Measurements from ENCODE around the gene DTYMK.
"Not testable (repeated sequence)": the region's sequence is repeated elsewhere in the genome, so short reads cannot be mapped to it uniquely, and the experiment has no call there.

The DTYMK gene

GRCh38 chr2:241671457-241672240 lies 15.0 kb downstream of the DTYMK start:
- no peak for DNase-seq (ENCODE audit: low read depth)

GRCh38 chr2:241670333-241671110 lies 16.1 kb downstream of the DTYMK start:
- no peak for DNase-seq (ENCODE audit: low read depth)

- no peak for DNase-seq (ENCODE audit: low read depth)
These were observed 17.8 kb downstream of the DTYMK start for GRCh38 chr2:241668839-241669238.

DNA sequence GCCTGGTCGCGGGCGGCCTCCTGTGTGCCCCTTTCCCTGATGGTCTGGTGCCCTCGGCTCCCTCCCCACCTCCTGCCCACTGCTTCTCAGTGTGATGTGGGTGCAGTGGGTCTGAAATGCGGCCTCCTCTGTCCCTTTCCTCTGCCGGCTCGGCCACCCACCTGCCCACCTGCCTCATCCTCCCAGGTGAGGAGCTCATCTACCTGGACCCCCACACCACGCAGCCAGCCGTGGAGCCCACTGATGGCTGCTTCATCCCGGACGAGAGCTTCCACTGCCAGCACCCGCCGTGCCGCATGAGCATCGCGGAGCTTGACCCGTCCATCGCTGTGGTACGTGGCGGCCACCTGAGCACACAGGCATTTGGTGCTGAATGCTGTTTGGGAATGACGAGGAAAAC lies 18.3 kb downstream of the DTYMK start:
- no peak for DNase-seq (ENCODE audit: low read depth)

DNA sequence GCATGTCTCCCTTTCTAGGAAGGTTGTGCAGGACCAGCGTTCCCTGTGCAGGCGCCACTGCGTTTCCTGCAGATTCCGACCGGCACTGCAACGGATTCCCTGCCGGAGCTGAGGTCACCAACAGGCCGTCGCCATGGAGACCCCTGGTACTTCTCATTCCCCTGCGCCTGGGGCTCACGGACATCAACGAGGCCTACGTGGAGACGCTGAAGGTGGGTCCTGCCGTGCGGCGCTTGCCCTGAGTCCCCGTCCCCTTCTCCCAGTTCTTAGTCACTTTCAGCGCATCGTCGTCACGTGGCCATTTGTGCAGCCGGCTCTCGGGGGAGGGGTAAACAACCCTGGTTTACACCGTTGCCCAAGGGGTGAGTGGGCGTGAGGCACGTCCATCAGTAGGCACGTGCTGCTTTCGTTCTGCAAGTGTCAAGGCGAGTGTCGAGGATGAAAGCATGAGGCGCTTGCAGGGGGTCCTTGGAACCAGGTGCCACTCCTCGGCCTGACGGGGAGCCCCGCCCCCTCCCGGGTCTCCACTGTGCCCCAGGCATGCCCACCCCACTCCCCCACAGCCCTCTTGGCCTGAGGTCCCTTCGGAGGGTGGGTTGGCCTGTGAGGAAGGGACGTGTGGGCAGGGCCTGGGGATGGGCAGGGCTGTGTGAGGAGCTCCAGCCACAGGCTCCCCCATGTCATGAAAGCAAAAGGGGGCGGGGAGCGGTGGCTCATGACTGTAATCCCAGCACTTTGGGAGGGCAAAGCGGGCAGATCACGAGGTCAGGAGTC lies 19.8 kb downstream of the DTYMK start:
- DNase-seq (ENCODE audit: low read depth) = no peak

- no peak for DNase-seq (ENCODE audit: low read depth)
These were observed 20.7 kb downstream of the DTYMK start for GRCh38 chr2:241665731-241666440.

DNA sequence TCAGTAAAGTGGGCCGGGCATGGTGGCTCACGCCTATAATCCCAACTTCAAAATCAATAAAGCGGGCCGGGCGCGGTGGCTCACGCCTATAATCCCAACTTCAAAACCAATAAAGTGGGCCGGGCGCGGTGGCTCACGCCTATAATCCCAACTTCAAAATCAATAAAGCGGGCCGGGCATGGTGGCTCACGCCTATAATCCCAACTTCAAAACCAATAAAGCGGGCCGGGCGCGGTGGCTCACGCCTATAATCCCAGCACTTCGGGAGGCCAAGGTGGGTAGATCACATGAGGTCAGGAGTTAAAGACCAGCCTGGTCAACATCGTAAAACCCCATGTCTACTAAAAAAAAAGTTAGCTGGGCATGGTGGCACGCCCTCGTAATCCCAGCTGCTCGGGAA lies 23.9 kb downstream of the DTYMK start:
- DNase-seq (ENCODE audit: low read depth) = not testable (repeated sequence)

DNA sequence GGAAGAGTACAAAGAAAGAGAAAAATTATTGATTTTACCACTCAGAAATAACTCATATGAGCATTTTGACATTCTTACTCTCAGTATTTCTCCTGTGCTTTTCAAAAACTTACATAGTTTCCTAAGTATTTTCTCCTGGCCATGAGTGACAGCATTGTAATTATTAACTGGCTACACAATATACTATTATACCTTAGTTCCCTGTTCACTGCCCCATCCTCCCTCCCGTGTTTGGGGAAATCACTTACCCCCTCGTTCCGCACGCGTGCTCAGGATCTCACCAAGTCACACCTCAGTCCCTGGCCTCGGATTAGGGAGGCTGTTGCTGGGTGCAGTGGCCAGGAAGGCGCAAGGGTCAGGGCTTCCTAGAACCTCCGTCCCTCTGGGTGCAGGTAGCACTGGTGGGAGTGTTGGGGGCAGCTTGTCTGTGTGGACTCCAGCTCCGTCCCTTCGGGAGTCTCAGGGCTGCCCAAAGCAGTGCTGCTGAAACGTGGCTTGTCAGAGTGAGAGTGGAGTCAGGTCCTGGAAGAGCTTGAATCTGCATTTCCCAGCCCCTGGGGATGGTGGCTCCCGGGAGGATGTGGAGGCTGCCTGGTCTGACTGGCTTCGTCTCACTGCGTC lies 25.9 kb downstream of the DTYMK start:
- no peak for DNase-seq (ENCODE audit: low read depth)

DNA sequence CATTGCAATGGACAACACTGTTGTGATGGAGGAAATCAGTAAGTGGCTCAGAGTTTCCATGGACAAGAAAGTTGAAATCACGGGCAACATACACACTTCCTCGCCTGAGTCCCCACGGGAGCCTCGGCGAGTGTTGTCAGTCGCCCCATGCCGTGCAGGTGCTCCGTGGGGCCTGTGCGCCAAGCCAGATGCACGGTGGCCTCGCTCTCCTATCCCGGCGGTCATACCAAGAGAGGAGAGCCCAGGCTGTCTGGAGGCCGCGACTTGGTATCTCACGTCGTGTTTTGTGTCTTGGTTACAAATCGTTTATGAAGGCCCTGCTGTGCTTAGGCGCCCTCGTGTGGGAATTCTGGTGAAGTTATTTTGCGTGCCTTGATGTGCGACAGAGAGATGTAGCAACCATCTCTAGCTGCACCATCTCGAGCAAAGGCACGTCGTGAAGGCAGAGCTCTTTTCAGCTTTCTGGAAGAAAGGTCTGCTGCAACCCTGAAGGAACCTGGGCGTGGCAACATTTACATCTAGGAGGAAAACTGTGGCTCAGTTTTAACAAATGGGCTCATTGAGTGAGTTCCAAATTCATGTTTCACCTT lies 27.4 kb downstream of the DTYMK start:
- DNase-seq (ENCODE audit: low read depth) = peak; percentile 16

DNA sequence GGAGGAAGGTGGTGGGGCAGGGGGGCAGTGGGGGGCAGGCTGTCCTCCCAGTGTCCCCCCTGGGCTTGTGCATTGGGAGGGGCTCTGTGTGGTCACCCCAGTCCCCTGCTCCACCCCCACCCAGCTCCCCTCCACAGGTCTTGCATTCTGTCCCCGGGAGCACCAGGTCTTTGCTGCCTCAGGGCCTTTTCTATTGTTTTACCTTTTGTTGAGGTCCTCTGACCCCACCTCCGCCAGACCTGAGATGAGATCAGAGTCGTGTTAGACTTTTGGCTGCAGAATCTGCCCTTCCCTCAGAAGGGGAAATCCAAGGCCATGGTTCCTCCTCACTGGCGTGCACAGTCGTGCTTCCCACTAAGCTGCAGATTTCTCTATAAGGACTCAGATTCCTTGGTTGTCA lies 28.3 kb downstream of the DTYMK start:
- no peak for DNase-seq (ENCODE audit: low read depth)

GRCh38 chr2:241657786-241658254 lies 28.8 kb downstream of the DTYMK start:
- no peak for DNase-seq (ENCODE audit: low read depth)

GRCh38 chr2:241656190-241656741 lies 30.3 kb downstream of the DTYMK start:
- DNase-seq (ENCODE audit: low read depth) = no peak

GRCh38 chr2:241655516-241656189 lies 31.0 kb downstream of the DTYMK start:
- no peak for DNase-seq (ENCODE audit: low read depth)

- DNase-seq (ENCODE audit: low read depth) = no peak
These were observed 32.1 kb downstream of the DTYMK start for GRCh38 chr2:241654551-241654950.

DNA sequence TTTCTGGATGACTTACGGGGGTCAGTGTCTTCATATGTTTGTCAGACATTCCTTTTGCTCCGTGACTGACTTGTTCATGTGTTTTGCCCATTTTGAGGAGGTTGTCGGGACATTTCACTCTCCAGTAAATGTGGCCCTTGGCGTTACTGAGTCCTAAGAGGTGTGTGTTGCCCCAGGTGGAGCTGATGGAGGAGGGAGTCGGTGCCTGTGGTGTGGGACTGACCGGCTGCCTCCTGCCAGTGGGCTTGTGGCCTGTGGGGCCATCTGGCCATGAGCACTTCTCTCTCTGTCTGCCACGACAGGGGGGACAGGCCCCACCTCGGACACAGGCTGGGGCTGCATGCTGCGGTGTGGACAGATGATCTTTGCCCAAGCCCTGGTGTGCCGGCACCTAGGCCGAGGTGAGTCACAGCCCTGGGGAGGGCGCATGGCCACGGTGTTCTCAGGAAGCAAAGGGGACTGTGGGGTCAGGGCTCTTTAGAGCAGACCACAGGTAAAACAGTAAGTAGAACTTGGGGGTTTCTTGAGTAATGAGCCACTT lies 33.3 kb downstream of the DTYMK start:
- DNase-seq (ENCODE audit: low read depth) = no peak

DNA sequence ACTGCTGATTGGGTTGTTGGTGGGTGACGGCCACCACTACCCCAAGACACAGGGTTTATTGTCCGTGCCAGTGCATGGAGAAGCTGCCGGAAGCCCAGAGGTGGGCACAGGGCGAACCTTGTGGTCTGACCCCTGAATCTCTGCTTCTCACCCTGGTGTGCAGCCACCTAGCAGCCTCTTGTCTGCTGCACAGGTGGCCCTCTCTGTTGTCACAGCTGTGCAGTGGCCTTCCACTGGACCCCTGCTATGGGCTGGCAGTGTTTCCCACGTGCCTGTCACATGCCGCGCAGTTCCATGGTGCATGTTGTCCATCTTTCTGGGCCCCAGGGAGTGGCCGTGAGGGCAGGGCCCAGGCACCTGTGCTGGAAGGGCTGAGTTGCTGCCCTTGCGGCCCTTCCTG lies 33.9 kb downstream of the DTYMK start:
- DNase-seq (ENCODE audit: low read depth) = no peak

DNA sequence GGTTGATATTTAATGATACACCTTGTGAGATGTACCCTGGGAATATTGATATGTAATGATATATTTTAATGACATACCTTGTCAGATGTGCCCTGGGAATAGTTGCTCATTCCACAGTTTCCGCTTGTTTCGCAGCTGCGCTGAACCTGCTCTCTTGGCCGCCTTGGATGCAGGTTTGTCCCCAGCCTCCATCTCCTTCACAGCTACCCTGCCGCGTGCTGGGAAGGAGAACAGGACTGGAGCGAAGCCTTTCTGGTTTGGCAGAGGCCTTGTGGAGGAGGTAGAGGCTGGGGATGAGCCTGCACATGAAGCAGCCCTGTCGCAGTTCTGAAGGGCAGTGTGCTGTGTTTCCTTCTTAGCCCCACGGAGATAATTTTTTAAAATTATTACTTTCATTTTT lies 34.5 kb downstream of the DTYMK start:
- DNase-seq (ENCODE audit: low read depth) = no peak

DNA sequence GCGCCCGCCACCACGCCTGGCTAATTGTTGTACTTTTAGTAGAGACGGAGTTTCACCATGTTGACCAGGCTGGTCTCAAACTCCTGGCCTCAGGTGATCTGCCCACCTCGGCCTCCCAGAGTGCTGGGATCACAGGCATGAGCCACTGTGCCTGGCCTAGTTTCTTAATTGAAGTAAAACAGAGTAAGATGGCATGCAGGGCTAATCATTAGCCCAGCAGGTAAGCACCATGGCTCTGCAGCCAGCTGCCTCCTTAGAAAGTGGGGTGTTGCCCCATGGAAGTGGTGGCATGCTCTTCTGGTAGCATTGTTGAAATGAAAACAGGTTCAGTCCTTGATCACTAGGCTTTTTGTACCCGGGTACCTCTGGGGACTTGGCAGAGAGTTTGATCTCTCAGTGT lies 36.7 kb downstream of the DTYMK start:
- no peak for DNase-seq (ENCODE audit: low read depth)

- DNase-seq (ENCODE audit: low read depth) = no peak
These were observed 37.2 kb downstream of the DTYMK start for GRCh38 chr2:241649404-241649803.

DNA sequence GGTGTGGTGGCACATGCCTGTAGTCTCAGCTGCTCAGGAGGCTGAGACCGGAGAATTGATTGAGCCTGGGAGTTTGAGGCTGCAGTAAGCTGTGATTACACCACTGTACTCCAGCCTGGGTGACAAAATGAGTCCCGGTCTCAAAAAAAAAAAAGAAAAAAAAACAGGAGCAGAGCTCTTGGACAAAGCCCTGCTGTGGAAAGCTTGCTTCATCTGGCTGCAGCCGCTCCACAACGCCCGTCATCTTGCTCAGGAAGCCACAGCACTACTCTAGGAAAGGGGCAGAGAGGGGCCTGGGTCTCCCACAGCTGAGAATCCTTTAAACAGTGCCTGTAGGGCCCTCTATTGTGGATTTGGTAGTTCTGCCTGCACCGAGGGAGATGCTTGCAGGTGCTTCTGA lies 38.2 kb downstream of the DTYMK start:
- DNase-seq (ENCODE audit: low read depth) = no peak

All from activated T-cell treated with anti-CD3 and anti-CD28 coated beads for 48 hours (primary cell).